Measurements from ENCODE around the gene RCBTB1. TPM values are rescaled to one million over a fixed set of nuclear protein-coding genes. Genes with fewer than 3 reads are reported as not detected.

The RCBTB1 gene
- total and polyA plus RNA-seq, 10 donors: 10.0 to 30.9 (median 25.5) TPM

DNA sequence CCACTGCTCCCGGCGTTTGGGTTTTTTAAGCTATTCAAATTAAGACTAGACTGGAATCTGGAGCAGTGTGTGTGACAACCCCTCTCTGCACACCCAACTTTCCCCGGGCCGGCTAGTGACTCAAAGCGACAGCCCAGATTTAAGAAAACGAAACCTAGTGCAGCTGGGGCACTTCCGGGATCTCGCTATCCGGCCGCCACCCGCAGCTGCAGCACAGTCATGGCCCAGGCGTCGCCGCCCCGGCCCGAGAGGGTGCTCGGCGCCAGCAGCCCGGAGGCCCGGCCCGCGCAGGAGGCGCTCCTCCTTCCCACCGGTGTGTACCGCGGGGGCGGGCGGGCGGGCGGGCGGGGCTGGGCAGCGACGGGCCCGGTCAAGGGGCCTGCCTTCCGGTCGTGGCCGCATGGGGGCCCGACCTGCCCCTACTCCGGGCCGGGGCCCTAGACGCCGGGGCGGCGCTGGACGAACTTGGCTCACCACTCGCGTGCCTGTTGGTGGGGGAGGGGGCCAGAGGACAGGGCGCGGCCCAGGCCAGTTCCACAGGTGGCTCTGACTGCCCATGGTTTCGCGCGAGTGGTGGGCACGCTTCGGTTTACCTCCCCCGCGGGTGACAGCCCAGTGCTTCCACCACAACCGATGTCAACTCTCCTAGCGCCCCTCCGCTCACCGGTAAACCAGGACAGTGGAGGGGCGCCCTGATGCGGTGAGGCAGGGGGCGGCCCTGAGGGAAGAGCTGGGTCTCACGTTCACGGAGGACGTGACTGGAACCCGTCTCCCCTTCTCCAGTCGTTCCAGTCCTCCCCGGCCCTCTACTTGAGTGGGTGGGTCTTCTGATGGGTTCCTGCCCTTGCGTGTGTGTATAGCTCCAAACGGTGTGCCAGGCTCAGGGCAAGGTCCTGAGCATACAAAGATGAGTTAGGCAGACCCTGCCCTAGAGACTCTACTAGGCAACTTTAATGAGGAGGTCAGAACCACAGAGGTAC is 89.3 kb downstream of the RCBTB1 start, which contains the start of gene PHF11:
PHF11 (plus strand) TSS at position 171 of the 980 bp plus-strand sequence; CDS start at position 220, 49 bp downstream.
- Histone ChIP-seq H3K9me3 (no peaks in the 10 kb centered on the region), H3K27ac (peak within 1 kb of the TSS; percentile 91 to 99 (median 96)), H3K27me3 (replicated peaks in 1 of 7) (no peaks in the 10 kb centered on the region), H3K4me3 (peak within 1 kb of the TSS; percentile 56 to 85 (median 60)), H3K36me3 (peaks cover 0 to 37% (median 5%) of the 10 kb centered on the region in 6 donors), H3K4me1 (peaks cover 3 to 60% (median 36%) of the 10 kb centered on the region in 6 donors)
- TF ChIP-seq POLR2A (IDR thresholded peaks at IDR 0.05): peak in 1 of 3 donors; percentile 53
- TF ChIP-seq, protein P1, sequence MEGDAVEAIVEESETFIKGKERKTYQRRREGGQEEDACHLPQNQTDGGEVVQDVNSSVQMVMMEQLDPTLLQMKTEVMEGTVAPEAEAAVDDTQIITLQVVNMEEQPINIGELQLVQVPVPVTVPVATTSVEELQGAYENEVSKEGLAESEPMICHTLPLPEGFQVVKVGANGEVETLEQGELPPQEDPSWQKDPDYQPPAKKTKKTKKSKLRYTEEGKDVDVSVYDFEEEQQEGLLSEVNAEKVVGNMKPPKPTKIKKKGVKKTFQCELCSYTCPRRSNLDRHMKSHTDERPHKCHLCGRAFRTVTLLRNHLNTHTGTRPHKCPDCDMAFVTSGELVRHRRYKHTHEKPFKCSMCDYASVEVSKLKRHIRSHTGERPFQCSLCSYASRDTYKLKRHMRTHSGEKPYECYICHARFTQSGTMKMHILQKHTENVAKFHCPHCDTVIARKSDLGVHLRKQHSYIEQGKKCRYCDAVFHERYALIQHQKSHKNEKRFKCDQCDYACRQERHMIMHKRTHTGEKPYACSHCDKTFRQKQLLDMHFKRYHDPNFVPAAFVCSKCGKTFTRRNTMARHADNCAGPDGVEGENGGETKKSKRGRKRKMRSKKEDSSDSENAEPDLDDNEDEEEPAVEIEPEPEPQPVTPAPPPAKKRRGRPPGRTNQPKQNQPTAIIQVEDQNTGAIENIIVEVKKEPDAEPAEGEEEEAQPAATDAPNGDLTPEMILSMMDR (IDR thresholded peaks at IDR 0.05 in 8 of 11, conservative IDR thresholded peaks at IDR 0.05 in 3 of 11): peak in 6 of 11 experiments; percentile 17 to 49 (median 38)
- peak; percentile 87 to 92 (median 91) for TF ChIP-seq POLR2AphosphoS5 (IDR thresholded peaks at IDR 0.05)
- WGBS, 5 donors: 1 to 3% (median 1%) methylated on average over 23 to 71 of the region's 71 CpGs
- peak; percentile 97 for DNase-seq
- intact Hi-C loops (cut with DNase I; ENCODE audit: low total_unique reads): no loop called here

DNA sequence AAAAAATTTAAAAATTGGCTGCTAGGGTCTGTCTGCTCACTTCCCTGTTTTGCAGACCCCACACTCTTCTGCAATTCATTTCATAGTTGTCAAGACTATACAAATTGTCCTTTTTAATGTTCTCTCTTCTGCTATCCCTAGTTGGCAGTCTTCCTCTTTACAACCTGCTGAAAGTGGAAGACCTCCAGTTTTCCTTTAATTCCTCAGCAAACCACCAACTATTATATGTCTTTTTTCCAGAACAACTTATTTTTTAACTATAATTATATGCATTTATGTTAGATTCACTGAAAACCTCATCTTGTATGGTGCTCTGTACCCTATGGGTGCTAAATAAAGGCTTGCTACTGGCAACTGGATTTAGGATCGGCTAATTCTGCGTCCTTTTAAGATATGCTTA is 90.7 kb downstream of the RCBTB1 start:
- intact Hi-C loops (cut with DNase I; ENCODE audit: low total_unique reads): no loop called here
- WGBS, 5 donors: 52 to 74% (median 64%) methylated on average over 2 of the region's 2 CpGs

DNA sequence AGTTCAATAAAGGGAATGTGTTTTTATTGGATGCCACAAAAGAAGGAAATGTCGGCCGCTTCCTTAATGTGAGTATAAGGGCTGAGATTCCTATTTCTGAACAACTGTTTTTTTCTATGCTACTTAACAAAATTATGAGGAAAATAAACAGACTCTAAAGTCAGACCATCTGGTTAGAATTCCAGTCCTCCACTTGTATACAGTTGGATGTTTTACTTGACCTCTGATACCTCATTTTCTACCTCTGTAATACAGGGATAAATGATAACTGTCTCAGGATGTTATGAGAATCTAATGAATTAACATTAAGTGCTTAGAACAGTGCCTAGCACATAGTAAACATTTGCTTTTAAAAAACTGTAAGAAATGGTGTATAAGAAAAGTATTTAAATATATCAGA is 96.8 kb downstream of the RCBTB1 start:
- H3K36me3 ChIP-seq: peaks cover 0 to 81% (median 43%) of the 10 kb centered on the region in 6 donors
- TF ChIP-seq POLR2A (IDR thresholded peaks at IDR 0.05): no peak
- TF ChIP-seq, protein P1 (IDR thresholded peaks at IDR 0.05 in 8 of 11, conservative IDR thresholded peaks at IDR 0.05 in 3 of 11): no peak
- TF ChIP-seq POLR2AphosphoS5 (IDR thresholded peaks at IDR 0.05): no peak

More for the DNA sequence above, 90.7 kb downstream of the RCBTB1 start:
- DNase-seq: no peak
- peak overlapping the region; percentile 91 to 99 (median 96) for H3K27ac ChIP-seq
- peak overlapping the region in 7 of 8 donors; percentile 57 to 85 (median 61) for H3K4me3 ChIP-seq
- no peaks in the 10 kb centered on the region for H3K9me3 ChIP-seq
- no peaks in the 10 kb centered on the region for H3K27me3 ChIP-seq (replicated peaks in 1 of 7)
- H3K4me1 ChIP-seq: peaks cover 3 to 49% (median 32%) of the 10 kb centered on the region in 6 donors
- H3K36me3 ChIP-seq: peaks cover 0 to 33% (median 5%) of the 10 kb centered on the region in 6 donors
- no peak for TF ChIP-seq POLR2AphosphoS5 (IDR thresholded peaks at IDR 0.05)
- TF ChIP-seq, protein P1 (IDR thresholded peaks at IDR 0.05 in 8 of 11, conservative IDR thresholded peaks at IDR 0.05 in 3 of 11): no peak
- no peak for TF ChIP-seq POLR2A (IDR thresholded peaks at IDR 0.05)

More for the DNA sequence above, 96.8 kb downstream of the RCBTB1 start:
- H3K27me3 ChIP-seq (replicated peaks in 1 of 7): no peaks in the 10 kb centered on the region
- WGBS, 5 donors: 90 to 97% (median 96%) methylated on average over 2 of the region's 2 CpGs
- no peak for DNase-seq
- H3K4me1 ChIP-seq: no peaks in the 10 kb centered on the region
- H3K27ac ChIP-seq: no peak overlapping the region
- intact Hi-C loops (cut with DNase I; ENCODE audit: low total_unique reads): no loop called here
- H3K4me3 ChIP-seq: no peak overlapping the region
- H3K9me3 ChIP-seq: no peaks in the 10 kb centered on the region

Other genes starting within 250 kb of the RCBTB1 start
- 1 to 10 TPM; 5.0 to 7.5 (median 6.2) TPM for gene CAB39L, start 141.5 kb downstream of the RCBTB1 start, total RNA-seq
- 1 to 10 TPM; 1.6 to 3.2 (median 2.0) TPM for gene CAB39L, start 141.5 kb downstream of the RCBTB1 start, polyA plus RNA-seq
- gene SETDB2, start 141.3 kb downstream of the RCBTB1 start, total RNA-seq: 10 to 100 TPM; 18.7 to 26.7 (median 21.9) TPM
- gene SETDB2, start 141.3 kb downstream of the RCBTB1 start, polyA plus RNA-seq: 1 to 10 TPM; 5.4 to 6.4 (median 6.1) TPM
- gene PHF11, start 89.6 kb downstream of the RCBTB1 start, total RNA-seq: 10 to 100 TPM; 50.5 to 78.6 (median 67.0) TPM
- gene PHF11, start 89.6 kb downstream of the RCBTB1 start, polyA plus RNA-seq: 100 to 1,000 TPM in 1 of 3 donors, 10 to 100 TPM in 2; 85.9 to 117 (median 85.9) TPM
- 10 to 100 TPM in 5 of 7 donors, 1 to 10 TPM in 2; 8.5 to 15.7 (median 11.7) TPM for gene ARL11, start 42.9 kb upstream of the RCBTB1 start, total RNA-seq
- gene ARL11, start 42.9 kb upstream of the RCBTB1 start, polyA plus RNA-seq: 10 to 100 TPM in 1 of 3 donors, 1 to 10 TPM in 2; 4.7 to 11.8 (median 8.8) TPM
- gene EBPL, start 105.9 kb upstream of the RCBTB1 start, total RNA-seq: 10 to 100 TPM; 20.1 to 69.4 (median 26.2) TPM
- 10 to 100 TPM; 31.5 to 46.1 (median 36.1) TPM for gene EBPL, start 105.9 kb upstream of the RCBTB1 start, polyA plus RNA-seq
- 10 to 100 TPM; 18.6 to 26.3 (median 21.0) TPM for gene KPNA3, start 207.1 kb upstream of the RCBTB1 start, total RNA-seq
- gene KPNA3, start 207.1 kb upstream of the RCBTB1 start, polyA plus RNA-seq: 10 to 100 TPM in 2 of 3 donors, 1 to 10 TPM in 1; 9.6 to 15.6 (median 12.3) TPM